Fibroblast of pulmonary artery (primary cell): ENCODE results near the gene TCF7L1.

ENCODE experiments used
- DNase-seq: peaks from one replicate; pipeline ENCODE4 v3.0.0-alpha.2; 2010; ENCODE audit warnings: low read depth
- H3K4me3 ChIP-seq: replicated peaks from 2 replicates; pipeline ENCODE4 v1.5.1; 2011; ENCODE audit warnings: low read depth, mild to moderate bottlenecking, control low read depth, low read length, moderate library complexity
- TF ChIP-seq, protein P1 (sequence below): IDR thresholded peaks from 2 replicates; pipeline ENCODE4 v1.5.1; 2011; ENCODE audit warnings: mild to moderate bottlenecking, control low read depth, low read length, inconsistent platforms; ENCODE audit errors: missing control alignments

Gene TCF7L1

DNA sequence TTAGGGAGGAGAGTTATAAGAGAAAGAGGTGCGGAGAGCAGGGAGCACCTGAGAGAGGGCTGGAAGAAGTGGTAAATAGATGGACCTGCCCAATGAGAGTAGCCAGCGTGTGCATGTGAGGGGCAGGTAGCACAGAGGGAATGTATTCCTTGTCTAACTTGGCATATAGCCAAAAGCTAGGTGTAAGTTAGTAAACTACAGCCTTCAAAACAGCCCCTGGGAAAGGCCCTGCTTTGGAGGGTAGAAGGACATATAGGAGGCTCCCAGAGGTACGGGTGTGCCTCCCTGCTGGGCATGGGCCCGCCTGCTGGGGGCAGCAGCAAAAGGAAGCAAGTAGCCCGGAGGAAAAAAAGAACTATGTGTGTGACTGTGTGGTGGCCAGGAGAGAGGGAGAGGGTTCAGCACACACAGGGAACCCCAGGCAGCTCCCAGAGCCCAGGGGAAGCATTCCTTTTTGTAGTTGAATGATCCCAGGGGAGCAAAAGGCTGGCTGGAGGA lies 48.0 kb downstream of the TCF7L1 start:
- DNase-seq, result no peak
- no peak overlapping the region for H3K4me3 ChIP-seq
- TF ChIP-seq, protein P1, sequence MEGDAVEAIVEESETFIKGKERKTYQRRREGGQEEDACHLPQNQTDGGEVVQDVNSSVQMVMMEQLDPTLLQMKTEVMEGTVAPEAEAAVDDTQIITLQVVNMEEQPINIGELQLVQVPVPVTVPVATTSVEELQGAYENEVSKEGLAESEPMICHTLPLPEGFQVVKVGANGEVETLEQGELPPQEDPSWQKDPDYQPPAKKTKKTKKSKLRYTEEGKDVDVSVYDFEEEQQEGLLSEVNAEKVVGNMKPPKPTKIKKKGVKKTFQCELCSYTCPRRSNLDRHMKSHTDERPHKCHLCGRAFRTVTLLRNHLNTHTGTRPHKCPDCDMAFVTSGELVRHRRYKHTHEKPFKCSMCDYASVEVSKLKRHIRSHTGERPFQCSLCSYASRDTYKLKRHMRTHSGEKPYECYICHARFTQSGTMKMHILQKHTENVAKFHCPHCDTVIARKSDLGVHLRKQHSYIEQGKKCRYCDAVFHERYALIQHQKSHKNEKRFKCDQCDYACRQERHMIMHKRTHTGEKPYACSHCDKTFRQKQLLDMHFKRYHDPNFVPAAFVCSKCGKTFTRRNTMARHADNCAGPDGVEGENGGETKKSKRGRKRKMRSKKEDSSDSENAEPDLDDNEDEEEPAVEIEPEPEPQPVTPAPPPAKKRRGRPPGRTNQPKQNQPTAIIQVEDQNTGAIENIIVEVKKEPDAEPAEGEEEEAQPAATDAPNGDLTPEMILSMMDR, result no peak

- TF ChIP-seq, protein P1, result no peak
- no peak overlapping the region for H3K4me3 ChIP-seq
Measured at GRCh38 chr2:85181844-85182456, 48.8 kb downstream of the TCF7L1 start.

DNA sequence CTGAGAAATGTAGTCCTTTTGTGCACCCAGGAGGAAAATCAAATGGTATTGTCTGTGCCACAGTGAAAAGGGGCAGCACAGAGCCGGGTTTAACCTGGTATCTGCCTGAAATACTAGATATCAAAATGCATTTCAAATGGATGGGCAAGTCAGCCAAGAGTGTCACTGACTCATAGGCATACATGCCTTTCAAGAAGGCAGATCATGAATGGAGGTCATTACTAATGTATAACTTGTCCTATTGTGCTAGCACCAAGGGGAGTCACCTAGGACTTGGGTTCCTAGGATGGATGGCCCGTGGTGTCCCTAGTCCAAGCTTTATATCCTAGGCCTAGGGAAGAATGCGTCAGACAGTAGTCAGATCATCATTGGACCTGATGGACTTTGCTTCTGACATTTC lies 49.9 kb downstream of the TCF7L1 start:
- TF ChIP-seq, protein P1, result no peak
- no peak for DNase-seq
- H3K4me3 ChIP-seq, result no peak overlapping the region

More at GRCh38 chr2:85181844-85182456, 48.8 kb downstream of the TCF7L1 start:
- no peak for DNase-seq

DNA sequence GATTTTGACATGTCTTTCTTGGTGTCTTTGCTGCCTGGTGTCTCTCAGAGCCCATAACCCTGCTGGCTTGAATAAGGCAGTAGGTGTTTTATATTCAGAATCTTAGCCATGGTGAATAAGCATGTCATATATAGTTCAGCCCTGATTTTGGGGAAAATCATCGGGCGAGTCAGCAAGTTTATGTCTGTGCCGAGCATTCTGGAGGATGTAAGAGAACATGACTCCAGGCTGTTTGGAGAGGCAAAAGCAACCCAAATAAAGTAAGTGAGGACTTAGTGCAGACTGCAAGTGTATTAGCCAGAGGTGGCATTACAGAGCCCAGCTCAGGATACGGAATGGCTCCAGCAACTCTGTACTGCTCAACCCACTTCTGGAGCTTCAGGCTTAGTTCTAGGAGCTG lies 50.3 kb downstream of the TCF7L1 start:
- TF ChIP-seq, protein P1, result no peak
- H3K4me3 ChIP-seq, result no peak overlapping the region
- no peak for DNase-seq

GRCh38 chr2:85184231-85184630 lies 51.0 kb downstream of the TCF7L1 start:
- TF ChIP-seq, protein P1, result no peak
- no peak for DNase-seq
- H3K4me3 ChIP-seq, result no peak overlapping the region

GRCh38 chr2:85184990-85185389 lies 51.8 kb downstream of the TCF7L1 start:
- TF ChIP-seq, protein P1, result no peak
- no peak overlapping the region for H3K4me3 ChIP-seq
- no peak for DNase-seq

GRCh38 chr2:85185431-85185940 lies 52.3 kb downstream of the TCF7L1 start:
- DNase-seq, result no peak
- TF ChIP-seq, protein P1, result no peak
- no peak overlapping the region for H3K4me3 ChIP-seq
